IMR-90 (cell line): ENCODE data around the gene PTPRS. TPM values are rescaled to one million over a fixed set of nuclear protein-coding genes. Genes with fewer than 3 reads are reported as not detected.

Experiments
- ATAC-seq: fragments of 200-7000 bp; cut with Tn5 transposase; 2 replicates; pipeline ENCODE4 v1.9.1; 2020; ENCODE audit warnings: low read depth, mild to moderate bottlenecking, moderate library complexity
- BruUV-seq: library from RNA; stranded (reverse); fragments of 400-500 nt; replicated peaks from 2 replicates; lab custom pipeline; 2021; lab: Mats Ljungman, UMichigan
- CTCF ChIA-PET: fragments of 300-600 bp; formaldehyde crosslinking; extraction: SDS; loops from one replicate; lab custom pipeline; 2021; ENCODE audit warnings: antibody characterized with exemption; lab: Yijun Ruan, JAX
- POLR2A ChIA-PET: fragments of 300-600 bp; sonication (Branson Sonifier 250); formaldehyde crosslinking; loops from one replicate; lab custom pipeline; 2022; ENCODE audit warnings: antibody characterized with exemption; ENCODE audit not compliant: unreplicated experiment; lab: Charles Lee
- DNase-seq: peaks from one replicate; pipeline ENCODE4 v3.0.0; 2013
- H2AFZ ChIP-seq: replicated peaks from 2 replicates; pipeline ENCODE3; 2013; ENCODE audit warnings: low read length, mild to moderate bottlenecking; ENCODE audit not compliant: poor library complexity
- H2AK5ac ChIP-seq: 2 replicates; pipeline ENCODE4 v1.6.1; 2013; ENCODE audit warnings: low read depth, low read length, inconsistent platforms
- H2AK9ac ChIP-seq: replicated peaks from 2 replicates; pipeline ENCODE3; 2013; ENCODE audit warnings: mild to moderate bottlenecking, low read depth, low read length, moderate library complexity; ENCODE audit not compliant: poor library complexity
- H2BK120ac ChIP-seq: 2 replicates; pipeline ENCODE4 v1.6.1; 2013; ENCODE audit warnings: low read depth, low read length, inconsistent platforms
- H2BK15ac ChIP-seq: 3 replicates; pipeline ENCODE4 v1.6.1; 2013; ENCODE audit warnings: low read depth, low read length, inconsistent platforms
- H2BK20ac ChIP-seq: 2 replicates; pipeline ENCODE4 v1.6.1; 2013; ENCODE audit warnings: low read depth, mild to moderate bottlenecking, inconsistent platforms, low read length, moderate library complexity
- H2BK5ac ChIP-seq: 2 replicates; pipeline ENCODE4 v1.6.1; 2013; ENCODE audit warnings: mild to moderate bottlenecking, low read depth, low read length, inconsistent platforms; ENCODE audit not compliant: poor library complexity, severe bottlenecking
- H3K14ac ChIP-seq: replicated peaks from 2 replicates; pipeline ENCODE4 v1.6.1; 2013; ENCODE audit warnings: low read depth, low read length, inconsistent platforms
- H3K18ac ChIP-seq: 2 replicates; pipeline ENCODE4 v1.6.1; 2013; ENCODE audit warnings: low read depth, low read length, control low read depth
- H3K23ac ChIP-seq: 2 replicates; pipeline ENCODE4 v1.6.1; 2013; ENCODE audit warnings: low read depth, low read length, inconsistent platforms
- H3K27ac ChIP-seq: 2 replicates; pipeline ENCODE4 v1.5.1; 2013; ENCODE audit warnings: mild to moderate bottlenecking, control low read depth, low read length; ENCODE audit not compliant: insufficient read depth
- H3K27me3 ChIP-seq: 2 replicates; pipeline ENCODE4 v1.6.1; 2013; ENCODE audit warnings: low read length; ENCODE audit not compliant: control insufficient read depth, insufficient read depth
- H3K36me3 ChIP-seq: 2 replicates; pipeline ENCODE4 v1.6.1; 2013; ENCODE audit warnings: low read length, mixed read lengths; ENCODE audit not compliant: control insufficient read depth, insufficient read depth
- H3K4ac ChIP-seq: 2 replicates; pipeline ENCODE4 v1.6.1; 2013; ENCODE audit warnings: low read depth, low read length, inconsistent platforms
- H3K4me1 ChIP-seq: 2 replicates; pipeline ENCODE4 v1.6.1; 2013; ENCODE audit warnings: low read length, mixed read lengths; ENCODE audit not compliant: control insufficient read depth, insufficient read depth
- H3K4me2 ChIP-seq: 2 replicates; pipeline ENCODE4 v1.6.1; 2013; ENCODE audit warnings: low read depth, mild to moderate bottlenecking, control low read depth, low read length, moderate library complexity
- H3K4me3 ChIP-seq: 2 replicates; pipeline ENCODE4 v1.5.1; 2013; ENCODE audit warnings: low read depth, mild to moderate bottlenecking, control low read depth, low read length, moderate library complexity; ENCODE audit not compliant: insufficient read depth
- H3K56ac ChIP-seq: 2 replicates; pipeline ENCODE4 v1.6.1; 2013; ENCODE audit warnings: low read length, inconsistent platforms; ENCODE audit not compliant: insufficient read depth; ENCODE audit errors: extremely low read depth
- H3K79me1 ChIP-seq, 2 experiments: 2 replicates each; pipeline ENCODE4 v1.6.1; 2013; ENCODE audit warnings: low read length in 2 of 2, inconsistent platforms in 1 of 2, low read depth in 1 of 2
- H3K9ac ChIP-seq: 2 replicates; pipeline ENCODE4 v1.6.1; 2013; ENCODE audit warnings: low read depth, low read length, control low read depth
- H3K9me1 ChIP-seq: 2 replicates; pipeline ENCODE4 v1.6.1; 2013; ENCODE audit warnings: low read length, inconsistent platforms; ENCODE audit not compliant: insufficient read depth
- H3K9me3 ChIP-seq: 2 replicates; pipeline ENCODE4 v1.6.1; 2013; ENCODE audit warnings: low read length; ENCODE audit not compliant: control insufficient read depth, insufficient read depth
- H4K20me1 ChIP-seq: 2 replicates; pipeline ENCODE4 v1.6.1; 2013; ENCODE audit warnings: low read length, inconsistent platforms; ENCODE audit not compliant: insufficient read depth
- H4K5ac ChIP-seq: 2 replicates; pipeline ENCODE4 v1.6.1; 2013; ENCODE audit warnings: mild to moderate bottlenecking, low read depth, low read length, control low read depth
- H4K8ac ChIP-seq, 2 experiments: 2 replicates each; pipeline ENCODE4 v1.6.1; 2013; ENCODE audit warnings: low read depth in 2 of 2, low read length in 2 of 2, control low read depth in 1 of 2, inconsistent platforms in 1 of 2
- H4K91ac ChIP-seq: 2 replicates; pipeline ENCODE4 v1.6.1; 2013; ENCODE audit warnings: low read depth, low read length, inconsistent platforms; ENCODE audit not compliant: insufficient read depth
- CEBPB ChIP-seq: IDR thresholded peaks from 2 replicates; pipeline ENCODE4 v1.6.1; 2012; ENCODE audit warnings: low read depth, low read length, improper control_type of control experiment
- CHD1 ChIP-seq: IDR thresholded peaks from 2 replicates; pipeline ENCODE4 v1.6.1; 2012; ENCODE audit warnings: low read depth, low read length, improper control_type of control experiment
- CTCF ChIP-seq: conservative IDR thresholded peaks from 2 replicates; pipeline ENCODE4 v1.5.1; 2012; ENCODE audit warnings: mild to moderate bottlenecking, low read depth, low read length, improper control_type of control experiment
- ELK1 ChIP-seq: fragments of 150-350 bp; IDR thresholded peaks from 2 replicates; pipeline ENCODE4 v1.6.1; 2016; ENCODE audit warnings: low read depth, mild to moderate bottlenecking, low read length, moderate library complexity, borderline replicate concordance
- FOS ChIP-seq: fragments of 150-350 bp; IDR thresholded peaks from 2 replicates; pipeline ENCODE4 v1.6.1; 2016; ENCODE audit warnings: low read depth, low read length
- MAFK ChIP-seq: IDR thresholded peaks from 2 replicates; pipeline ENCODE4 v1.6.1; 2012; ENCODE audit warnings: low read depth, low read length, improper control_type of control experiment
- MAZ ChIP-seq: IDR thresholded peaks from 2 replicates; pipeline ENCODE4 v1.6.1; 2012; ENCODE audit warnings: low read depth, mild to moderate bottlenecking, low read length, improper control_type of control experiment, moderate library complexity, borderline replicate concordance
- MXI1 ChIP-seq: IDR thresholded peaks from 2 replicates; pipeline ENCODE4 v1.6.1; 2012; ENCODE audit warnings: low read depth, mild to moderate bottlenecking, low read length, moderate library complexity, borderline replicate concordance
- POLR2A ChIP-seq: IDR thresholded peaks from 2 replicates; pipeline ENCODE4 v1.6.1; 2012; ENCODE audit warnings: mild to moderate bottlenecking, low read depth, low read length
- RAD21 ChIP-seq: IDR thresholded peaks from 2 replicates; pipeline ENCODE4 v1.6.1; 2012; ENCODE audit warnings: low read length, improper control_type of control experiment
- RCOR1 ChIP-seq: IDR thresholded peaks from 2 replicates; pipeline ENCODE4 v1.6.1; 2012; ENCODE audit warnings: mild to moderate bottlenecking, low read length, improper control_type of control experiment; ENCODE audit not compliant: insufficient replicate concordance
- RFX5 ChIP-seq: IDR thresholded peaks from 2 replicates; pipeline ENCODE4 v1.8.0; 2012; ENCODE audit warnings: low read depth, mild to moderate bottlenecking, low read length, moderate library complexity
- SMC3 ChIP-seq: fragments of 150-350 bp; IDR thresholded peaks from 2 replicates; pipeline ENCODE4 v1.6.1; 2016; ENCODE audit warnings: low read depth, mild to moderate bottlenecking, antibody characterized with exemption, low read length, moderate library complexity
- USF2 ChIP-seq: fragments of 150-350 bp; IDR thresholded peaks from 2 replicates; pipeline ENCODE4 v1.6.1; 2017; ENCODE audit warnings: mild to moderate bottlenecking, antibody characterized with exemption, low read length, low read depth
- WGBS, 2 experiments: methylation state at CpG; one replicate each; pipeline versions ENCODE4 v1.1.5 to v1.1.7; 2013; ENCODE audit warnings: missing lambda C conversion rate in 2 of 2; ENCODE audit not compliant: insufficient read length in 1 of 2; ENCODE audit errors: extremely low coverage in 2 of 2; 5-methylcytosine and 5-hydroxymethylcytosine counted together
- dilution Hi-C: fragments of 300-500 bp; cut with HindIII; formaldehyde crosslinking; loops from one replicate; pipeline ENCODE4 v1.14.3; 2018; ENCODE audit warnings: low sequenced_read_pairs; ENCODE audit not compliant: unreplicated experiment
- in situ Hi-C: fragments of 300-500 bp; cut with MboI; formaldehyde crosslinking; loops from 3 replicates; pipeline ENCODE4 v1.14.3; 2019; ENCODE audit warnings: low sequenced_read_pairs, inconsistent platforms, mixed read lengths
- intact Hi-C: fragments of 100-400 bp; cut with micrococcal nuclease; formaldehyde crosslinking; loops from 2 replicates; pipeline ENCODE4 v1.10.0; 2022
- polyA plus RNA-seq, 3 experiments: library from polyadenylated mRNA; depleted of rRNA; stranded (reverse); fragments of >200 nt; gene quantifications; 2 replicates each; pipeline ENCODE4 v1.2.3, GENCODE V29; 2012; ENCODE audit warnings: low replicate concordance in 1 of 3
- total RNA-seq: library from RNA; depleted of rRNA; stranded (reverse); fragments of >200 nt; gene quantifications from 2 replicates; pipeline ENCODE4 v1.2.3, GENCODE V29; 2012

The PTPRS gene
- total and polyA plus RNA-seq, 2 of the 4 experiments (the other 2 are of a cell fraction) = 40.1 to 51.9 TPM

GRCh38 chr19:5356428-5356827 is 15.8 kb upstream of the PTPRS start:
- no peak for ATAC-seq
- Histone ChIP-seq H2AFZ (no peak overlapping the region), H3K18ac (no peak overlapping the region), H3K9me1 (no peaks in the 10 kb centered on the region), H2BK20ac (no peak overlapping the region), H2BK15ac (no peak overlapping the region), H3K36me3 (no peaks in the 10 kb centered on the region), H2AK5ac (no peak overlapping the region), H4K91ac (no peak overlapping the region), H3K27me3 (peaks cover 35% of the 10 kb centered on the region), H2BK120ac (no peak overlapping the region), H4K20me1 (no peaks in the 10 kb centered on the region), H4K5ac (no peak overlapping the region), H3K9me3 (no peaks in the 10 kb centered on the region), H3K14ac (no peak overlapping the region), H3K4me3 (no peak overlapping the region), H2BK5ac (no peak overlapping the region), H3K4me1 (no peaks in the 10 kb centered on the region), H3K79me1 (no peaks in the 10 kb centered on the region), H3K23ac (no peak overlapping the region), H4K8ac (no peak overlapping the region), H2AK9ac (no peak overlapping the region), H3K9ac (no peak overlapping the region), H3K56ac (no peak overlapping the region), H3K27ac (no peak overlapping the region), H3K4me2 (no peak overlapping the region), H3K4ac (no peak overlapping the region)
- in situ Hi-C loops = no loop called here
- no CpG with 5 or more reads among the region's 5 CpGs for WGBS, 2 experiments
- CTCF ChIA-PET = no interaction called here
- TF ChIP-seq RAD21 = no peak
- no peak for TF ChIP-seq CEBPB
- TF ChIP-seq RCOR1 = no peak
- no peak for TF ChIP-seq SMC3
- no peak for TF ChIP-seq MXI1
- TF ChIP-seq POLR2A = no peak
- no peak for TF ChIP-seq ELK1
- TF ChIP-seq MAFK = no peak
- no peak for TF ChIP-seq MAZ
- TF ChIP-seq CHD1 = no peak
- TF ChIP-seq CTCF = no peak
- TF ChIP-seq RFX5 = no peak
- no peak for TF ChIP-seq FOS
- TF ChIP-seq USF2 = no peak
- intact Hi-C loops = no loop called here
- dilution Hi-C loops = no loop called here
- no peak for DNase-seq
- POLR2A ChIA-PET = no interaction called here
- no TSS peak for BruUV-seq
